Astrocyte (in vitro differentiated cells and primary cell): ENCODE measurements around the gene ZSWIM3.

ENCODE experiments used
- EZH2 ChIP-seq: IDR thresholded peaks from 2 replicates; pipeline ENCODE4 v1.6.1; 2012; ENCODE audit warnings: mild to moderate bottlenecking, low read length, inconsistent platforms; ENCODE audit not compliant: insufficient read depth
- TF ChIP-seq, protein P1 (sequence below): IDR thresholded peaks from 2 replicates; pipeline ENCODE4 v1.5.1; 2011; ENCODE audit warnings: low read depth, mild to moderate bottlenecking, inconsistent platforms, low read length, moderate library complexity; ENCODE audit not compliant: insufficient read depth

DNA sequence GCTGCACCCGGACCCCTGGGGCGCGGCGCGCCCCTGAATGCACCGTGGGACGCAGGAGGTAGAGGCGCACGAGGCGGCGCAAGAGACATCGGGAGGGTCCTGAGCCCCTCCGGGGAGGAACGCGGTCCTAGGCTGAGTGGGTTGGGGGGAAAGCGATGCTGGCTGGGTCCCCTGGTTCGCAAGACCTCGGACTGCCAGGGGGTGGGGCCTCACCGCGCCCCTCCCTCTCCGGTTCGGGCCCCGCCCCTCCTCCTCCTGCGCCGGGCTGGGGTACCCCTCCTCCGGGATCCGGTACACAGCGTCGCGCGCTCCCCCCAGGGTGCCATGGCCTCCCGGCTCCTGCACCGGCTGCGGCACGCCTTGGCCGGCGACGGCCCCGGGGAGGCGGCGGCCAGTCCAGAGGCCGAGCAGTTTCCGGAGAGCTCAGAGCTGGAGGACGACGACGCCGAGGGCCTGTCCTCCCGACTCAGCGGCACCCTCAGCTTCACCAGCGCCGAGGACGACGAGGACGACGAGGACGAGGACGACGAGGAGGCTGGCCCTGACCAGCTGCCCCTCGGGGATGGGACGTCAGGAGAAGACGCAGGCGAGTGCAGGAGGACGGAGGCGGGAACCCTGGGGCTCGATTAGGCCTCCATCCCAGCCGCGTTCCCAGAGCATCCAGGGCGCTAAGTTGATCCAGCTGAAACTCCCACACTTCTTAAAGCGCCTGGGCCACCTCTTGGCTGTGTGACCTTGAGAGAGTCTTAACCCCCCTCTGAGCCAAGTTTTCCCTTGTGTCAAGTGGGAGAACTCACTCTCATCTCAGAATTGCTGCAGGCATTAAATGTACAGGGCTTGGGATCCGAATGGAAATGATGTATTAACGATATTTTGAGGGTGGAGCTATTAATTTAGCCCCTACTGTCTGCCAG, 23.3 kb upstream of the ZSWIM3 start:
- TF ChIP-seq, protein P1, sequence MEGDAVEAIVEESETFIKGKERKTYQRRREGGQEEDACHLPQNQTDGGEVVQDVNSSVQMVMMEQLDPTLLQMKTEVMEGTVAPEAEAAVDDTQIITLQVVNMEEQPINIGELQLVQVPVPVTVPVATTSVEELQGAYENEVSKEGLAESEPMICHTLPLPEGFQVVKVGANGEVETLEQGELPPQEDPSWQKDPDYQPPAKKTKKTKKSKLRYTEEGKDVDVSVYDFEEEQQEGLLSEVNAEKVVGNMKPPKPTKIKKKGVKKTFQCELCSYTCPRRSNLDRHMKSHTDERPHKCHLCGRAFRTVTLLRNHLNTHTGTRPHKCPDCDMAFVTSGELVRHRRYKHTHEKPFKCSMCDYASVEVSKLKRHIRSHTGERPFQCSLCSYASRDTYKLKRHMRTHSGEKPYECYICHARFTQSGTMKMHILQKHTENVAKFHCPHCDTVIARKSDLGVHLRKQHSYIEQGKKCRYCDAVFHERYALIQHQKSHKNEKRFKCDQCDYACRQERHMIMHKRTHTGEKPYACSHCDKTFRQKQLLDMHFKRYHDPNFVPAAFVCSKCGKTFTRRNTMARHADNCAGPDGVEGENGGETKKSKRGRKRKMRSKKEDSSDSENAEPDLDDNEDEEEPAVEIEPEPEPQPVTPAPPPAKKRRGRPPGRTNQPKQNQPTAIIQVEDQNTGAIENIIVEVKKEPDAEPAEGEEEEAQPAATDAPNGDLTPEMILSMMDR, result no peak
- TF ChIP-seq EZH2, result no peak
